ENCODE measurements around the gene LZTS2.

Gene LZTS2

DNA sequence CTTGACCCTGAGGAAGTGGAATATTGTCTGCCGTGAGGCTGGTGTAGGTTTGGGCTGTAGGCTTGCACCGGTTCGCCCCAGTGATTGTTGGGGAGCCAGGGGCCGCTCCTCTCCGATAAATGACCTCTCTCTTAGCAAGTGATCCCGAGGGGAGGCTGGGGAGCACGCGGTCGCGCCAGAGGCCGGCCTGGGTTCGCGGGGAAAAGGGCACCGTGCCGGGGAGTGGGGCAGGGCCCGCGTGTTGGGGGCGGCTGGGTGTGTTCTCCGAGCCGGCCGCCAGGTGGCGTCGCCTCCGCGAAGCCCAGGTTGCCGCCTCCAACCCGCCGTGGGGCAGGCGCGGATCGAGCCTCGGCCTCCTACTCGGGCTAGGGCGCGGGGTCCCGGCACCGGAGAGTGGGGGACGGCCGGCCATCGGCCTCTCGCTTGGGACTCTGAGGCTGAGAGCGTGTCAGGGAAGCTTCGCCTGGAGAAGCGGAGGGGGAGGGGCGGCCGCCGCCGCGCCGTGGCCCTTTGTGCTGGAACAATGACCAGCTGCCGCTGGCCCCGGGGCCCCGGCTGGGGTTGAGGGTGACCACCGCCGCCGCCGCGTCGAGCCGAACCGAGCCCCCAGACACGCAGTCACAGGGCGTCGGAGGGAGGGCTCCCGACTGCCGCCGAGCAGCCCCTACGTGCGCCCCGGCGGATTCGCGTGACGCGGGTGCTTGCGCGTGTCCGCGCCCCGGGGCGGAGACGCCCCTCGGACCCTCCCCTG lies 442 bp upstream of the LZTS2 start:
- DNase-seq (ENCODE audit: low read depth) = peak; percentile 50

- DNase-seq (ENCODE audit: low read depth) = peak; percentile 17
These were observed 713 bp downstream of the LZTS2 start for GRCh38 chr10:101000127-101000914.

- peak; percentile 75 for DNase-seq (ENCODE audit: low read depth)
These were observed 1.5 kb downstream of the LZTS2 start for GRCh38 chr10:101000915-101001658.

- no peak for DNase-seq (ENCODE audit: low read depth)
These were observed 2.0 kb downstream of the LZTS2 start for GRCh38 chr10:101001659-101002035.

DNA sequence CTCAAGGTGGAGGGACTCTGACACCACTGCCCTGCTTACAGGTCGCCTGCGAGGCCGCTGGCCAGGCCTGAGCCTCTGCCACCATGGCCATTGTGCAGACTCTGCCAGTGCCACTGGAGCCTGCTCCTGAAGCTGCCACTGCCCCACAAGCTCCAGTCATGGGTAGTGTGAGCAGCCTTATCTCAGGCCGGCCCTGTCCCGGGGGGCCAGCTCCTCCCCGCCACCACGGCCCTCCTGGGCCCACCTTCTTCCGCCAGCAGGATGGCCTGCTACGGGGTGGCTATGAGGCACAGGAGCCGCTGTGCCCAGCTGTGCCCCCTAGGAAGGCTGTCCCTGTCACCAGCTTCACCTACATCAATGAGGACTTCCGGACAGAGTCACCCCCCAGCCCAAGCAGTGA lies 2.8 kb downstream of the LZTS2 start:
- DNase-seq (ENCODE audit: low read depth) = no peak

DNA sequence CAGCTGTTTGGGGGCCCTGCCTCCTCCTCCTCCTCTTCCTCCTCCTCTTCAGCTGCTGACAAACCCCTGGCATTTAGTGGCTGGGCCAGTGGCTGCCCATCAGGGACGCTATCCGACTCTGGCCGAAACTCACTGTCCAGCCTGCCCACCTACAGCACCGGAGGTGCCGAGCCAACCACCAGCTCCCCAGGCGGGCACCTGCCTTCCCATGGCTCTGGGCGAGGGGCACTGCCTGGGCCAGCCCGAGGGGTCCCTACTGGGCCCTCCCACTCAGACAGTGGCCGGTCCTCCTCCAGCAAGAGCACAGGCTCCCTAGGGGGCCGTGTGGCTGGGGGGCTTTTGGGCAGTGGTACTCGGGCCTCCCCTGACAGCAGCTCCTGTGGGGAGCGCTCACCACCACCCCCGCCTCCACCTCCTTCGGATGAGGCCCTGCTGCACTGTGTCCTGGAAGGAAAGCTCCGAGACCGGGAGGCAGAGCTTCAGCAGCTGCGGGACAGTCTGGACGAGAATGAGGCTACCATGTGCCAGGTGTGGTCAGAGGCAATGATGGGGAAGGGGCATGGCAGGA lies 4.1 kb downstream of the LZTS2 start:
- DNase-seq (ENCODE audit: low read depth) = no peak

DNA sequence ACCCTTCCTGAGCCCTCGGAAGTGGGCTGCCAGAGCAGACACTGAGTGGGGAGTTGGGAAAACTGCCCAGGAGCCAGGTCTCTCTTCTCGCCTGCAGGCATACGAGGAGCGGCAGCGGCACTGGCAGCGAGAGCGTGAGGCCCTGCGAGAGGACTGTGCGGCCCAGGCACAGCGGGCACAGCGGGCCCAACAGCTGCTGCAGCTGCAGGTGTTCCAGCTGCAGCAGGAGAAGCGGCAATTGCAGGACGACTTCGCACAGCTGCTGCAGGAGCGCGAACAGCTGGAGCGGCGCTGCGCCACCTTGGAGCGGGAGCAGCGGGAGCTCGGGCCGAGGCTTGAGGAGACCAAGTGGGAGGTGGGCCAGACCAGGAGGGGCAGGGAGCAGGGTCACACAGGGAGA lies 5.8 kb downstream of the LZTS2 start:
- DNase-seq (ENCODE audit: low read depth) = no peak

DNA sequence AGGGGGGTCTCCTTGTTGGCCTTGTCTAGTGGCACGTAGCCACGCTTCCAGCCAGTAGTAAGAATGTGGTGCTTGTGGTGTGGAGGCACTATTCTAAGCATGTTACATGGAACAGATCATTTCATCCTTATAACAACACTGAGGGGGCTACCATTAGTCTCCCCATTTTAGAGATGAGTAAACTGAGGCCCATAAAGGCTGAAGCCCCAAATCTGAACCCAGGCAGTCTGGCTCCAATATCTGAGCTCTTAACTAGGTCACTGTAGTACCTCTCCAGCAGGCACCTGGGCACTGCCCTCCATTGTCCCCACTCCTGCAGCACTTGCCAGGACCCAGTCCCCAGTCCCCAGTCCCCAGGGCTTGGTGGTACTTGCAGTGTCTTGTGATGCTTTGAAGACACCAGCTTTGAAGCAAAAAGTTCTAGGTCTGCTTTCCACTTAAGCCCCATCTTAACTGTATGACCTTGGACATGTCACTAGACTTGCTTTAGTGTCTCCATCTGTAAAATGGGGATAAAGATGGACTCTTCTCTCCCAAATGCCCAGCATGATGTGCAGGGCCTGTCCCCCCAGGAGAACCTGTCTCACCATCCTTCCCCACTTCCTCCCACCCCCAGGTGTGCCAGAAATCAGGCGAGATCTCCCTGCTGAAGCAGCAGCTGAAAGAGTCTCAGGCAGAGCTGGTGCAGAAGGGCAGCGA lies 6.4 kb downstream of the LZTS2 start:
- DNase-seq (ENCODE audit: low read depth) = no peak

- no peak for DNase-seq (ENCODE audit: low read depth)
These were observed 7.0 kb downstream of the LZTS2 start for GRCh38 chr10:101006593-101007098.

DNA sequence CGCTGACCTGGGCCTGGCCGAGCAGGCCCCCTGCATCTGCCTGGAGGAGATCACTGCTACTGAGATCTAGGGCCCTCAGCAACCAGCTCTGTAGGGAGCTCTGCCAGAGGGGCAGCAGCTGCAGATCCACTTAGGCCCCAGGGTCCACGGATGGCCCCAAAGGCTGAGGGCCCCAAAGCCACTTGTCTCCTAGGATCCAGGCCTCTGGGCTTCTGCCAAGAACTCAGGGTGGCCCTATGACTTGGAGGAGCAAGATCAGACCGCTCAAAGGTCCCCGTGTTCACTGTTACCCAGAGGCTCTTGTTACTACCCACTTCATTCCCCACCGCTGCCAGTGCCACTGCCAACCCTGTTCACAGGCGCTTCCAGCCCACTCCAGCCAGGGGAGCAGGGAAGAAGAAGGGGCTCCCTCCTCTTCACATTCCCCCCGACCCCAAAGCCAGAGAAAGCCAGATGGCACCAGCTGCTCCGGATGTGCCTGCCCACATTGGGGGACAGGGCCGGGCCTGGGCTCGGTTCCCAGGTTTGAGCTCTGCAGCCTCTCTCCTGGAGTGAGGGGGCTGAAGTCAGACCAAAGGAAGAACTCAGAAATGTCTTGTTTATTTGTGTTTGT lies 7.6 kb downstream of the LZTS2 start:
- no peak for DNase-seq (ENCODE audit: low read depth)

GRCh38 chr10:101007915-101008822 lies 8.6 kb downstream of the LZTS2 start:
- DNase-seq (ENCODE audit: low read depth) = no peak

GRCh38 chr10:101008823-101009423 lies 9.3 kb downstream of the LZTS2 start:
- no peak for DNase-seq (ENCODE audit: low read depth)

DNA sequence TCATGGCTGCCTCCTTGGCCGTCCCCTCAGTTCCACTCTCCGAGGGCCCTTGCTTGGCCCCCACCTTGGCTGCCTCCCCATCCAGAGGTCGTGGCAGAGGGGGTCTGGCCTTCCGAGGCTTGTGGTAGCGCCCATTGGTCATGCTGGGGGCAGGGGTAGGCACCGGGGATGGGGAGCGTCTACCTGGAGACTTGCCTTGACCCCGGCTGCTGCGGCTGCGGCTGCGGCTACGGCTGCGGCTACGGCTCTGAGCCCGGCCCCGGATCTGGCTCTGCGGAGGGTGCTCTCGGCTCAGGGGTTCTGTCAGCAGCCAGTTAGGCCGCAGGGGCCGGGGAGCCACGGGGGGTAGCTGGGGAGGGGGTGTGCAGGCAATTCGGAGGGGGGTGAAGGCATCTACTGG lies 10.7 kb downstream of the LZTS2 start:
- DNase-seq (ENCODE audit: low read depth) = no peak

DNA sequence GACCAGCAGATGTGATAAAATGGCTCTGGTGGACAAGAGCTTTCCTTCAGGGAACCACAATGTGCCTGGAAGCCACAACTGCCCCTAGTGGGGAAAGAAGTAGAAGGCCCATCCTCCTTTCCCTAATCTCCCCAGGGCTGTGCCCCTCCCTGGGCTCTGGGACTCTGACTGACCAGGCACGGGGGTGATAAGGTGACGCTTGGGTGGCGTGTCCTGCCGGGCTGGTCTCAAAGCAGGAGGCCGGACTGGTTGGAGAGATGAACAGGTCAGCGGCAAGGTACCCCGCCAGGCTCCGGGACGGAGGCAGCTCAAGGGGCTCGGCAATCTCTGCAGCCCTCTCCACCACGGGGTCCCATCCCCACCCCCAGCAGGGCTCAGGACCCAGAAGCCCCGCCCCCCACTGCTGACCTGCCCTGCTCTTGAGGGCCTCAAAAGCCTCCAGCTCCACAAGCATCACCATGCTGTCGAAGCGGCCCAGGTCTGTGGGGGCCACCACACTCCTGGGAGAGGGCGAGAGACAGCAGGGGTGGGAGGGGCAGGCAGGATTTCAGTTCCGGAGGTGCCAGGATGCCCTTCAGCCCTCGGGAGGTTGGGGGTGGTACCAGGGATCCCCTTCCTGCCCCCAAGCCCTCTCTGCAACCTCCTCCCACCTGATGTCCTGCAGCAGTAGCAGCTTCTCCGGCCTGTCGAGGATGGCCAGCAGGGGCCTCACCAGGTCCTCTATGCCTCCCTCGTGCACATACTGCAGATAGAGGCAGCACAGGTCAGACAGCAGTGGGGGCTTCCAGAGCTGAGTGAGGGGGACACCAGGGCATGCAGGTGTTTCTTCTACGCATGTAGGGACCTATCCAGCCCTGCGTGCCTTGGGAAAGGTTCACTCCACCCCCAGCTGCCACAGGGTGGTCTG lies 12.2 kb downstream of the LZTS2 start:
- peak; percentile 9 for DNase-seq (ENCODE audit: low read depth)

GRCh38 chr10:101012525-101013364 lies 13.1 kb downstream of the LZTS2 start:
- peak; percentile 85 for DNase-seq (ENCODE audit: low read depth)

GRCh38 chr10:101013365-101013825 lies 13.8 kb downstream of the LZTS2 start:
- no peak for DNase-seq (ENCODE audit: low read depth)

DNA sequence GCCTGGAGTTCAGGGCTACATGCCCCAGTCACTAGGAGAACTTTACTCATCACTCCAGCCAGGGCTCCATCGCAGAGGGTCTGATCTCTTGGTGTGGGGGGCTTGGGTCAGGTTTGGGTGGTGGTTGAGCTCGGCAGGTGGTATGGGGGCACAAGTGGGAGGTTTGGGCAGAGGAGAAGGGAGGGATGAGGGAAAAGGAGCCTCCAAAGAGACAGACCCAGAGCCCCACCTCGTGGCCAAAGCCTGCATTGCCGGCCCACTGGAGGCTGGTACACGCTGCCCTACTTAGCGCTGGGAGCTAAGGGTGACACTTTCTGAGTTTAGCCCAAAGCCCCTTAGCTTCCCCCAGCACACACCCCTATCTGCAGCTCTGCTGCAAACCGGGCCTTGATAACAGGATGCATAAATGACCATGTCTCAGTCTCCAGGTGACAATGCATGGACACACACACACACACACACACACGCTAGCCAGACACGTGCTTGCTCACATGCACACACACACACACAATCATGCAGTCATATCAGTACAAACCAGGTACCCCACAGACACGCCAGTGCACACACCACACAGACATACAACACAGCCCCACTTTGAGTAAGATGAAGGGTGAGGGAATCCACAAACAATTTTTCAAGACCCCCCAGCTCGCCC lies 14.7 kb downstream of the LZTS2 start:
- peak; percentile 50 for DNase-seq (ENCODE audit: low read depth)

Data from amniotic epithelial cell (primary cell).